B cell (primary cell): ENCODE measurements around the gene NFAT5.

ENCODE experiments used
- CTCF ChIP-seq: fragments of 200-600 bp; IDR thresholded peaks from one replicate; pipeline ENCODE4 v1.8.0; 2022; ENCODE audit warnings: antibody characterized with exemption, mild to moderate bottlenecking
- EZH2 ChIP-seq: IDR thresholded peaks from 2 replicates; pipeline ENCODE4 v1.6.1; 2012; ENCODE audit warnings: borderline replicate concordance, low read depth, mild to moderate bottlenecking, moderate library complexity, low read length; ENCODE audit not compliant: insufficient read depth, poor library complexity, severe bottlenecking

DNA sequence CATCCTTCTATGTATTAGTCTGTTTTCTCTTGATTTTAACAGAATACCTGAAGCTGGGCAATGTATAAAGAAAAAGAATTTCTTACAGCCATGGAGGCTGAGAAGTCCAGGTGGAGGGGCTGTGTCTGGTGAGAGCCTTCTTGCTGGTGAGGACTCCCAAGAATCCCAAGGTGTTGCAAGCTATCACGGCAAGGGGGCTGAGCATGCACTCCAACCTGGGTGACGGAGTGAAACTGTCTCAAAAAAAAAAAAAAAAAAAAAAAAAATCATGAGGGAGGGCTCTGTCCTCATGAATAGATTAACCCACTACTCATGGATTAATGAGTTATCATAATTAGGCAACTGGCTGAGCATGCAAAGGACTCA lies 141.2 kb downstream of the NFAT5 start:
- no peak for TF ChIP-seq CTCF
- no peak for TF ChIP-seq EZH2
